AG09319 (cell line): Measurements from ENCODE around the gene ROBO1.

Experiments
- DNase-seq: peaks from one replicate; pipeline ENCODE4 v3.0.0-alpha.2; 2010; ENCODE audit warnings: low read depth; ENCODE audit errors: extremely low read depth
- CTCF ChIP-seq: IDR thresholded peaks from 2 replicates; pipeline ENCODE4 v1.5.1; 2011; ENCODE audit warnings: low read depth, mild to moderate bottlenecking, inconsistent platforms, low read length, moderate library complexity

ROBO1 gene

GRCh38 chr3:78985981-78986380 lies 781.8 kb downstream of the ROBO1 start:
- TF ChIP-seq CTCF, result no peak
- no peak for DNase-seq

GRCh38 chr3:78979028-78979427 lies 788.8 kb downstream of the ROBO1 start:
- no peak for DNase-seq
- no peak for TF ChIP-seq CTCF

GRCh38 chr3:78978037-78978436 lies 789.8 kb downstream of the ROBO1 start:
- DNase-seq, result no peak
- peak; percentile 36 for TF ChIP-seq CTCF

GRCh38 chr3:78977073-78977472 lies 790.7 kb downstream of the ROBO1 start:
- no peak for DNase-seq
- TF ChIP-seq CTCF, result no peak

GRCh38 chr3:78976200-78976599 lies 791.6 kb downstream of the ROBO1 start:
- no peak for TF ChIP-seq CTCF
- no peak for DNase-seq

GRCh38 chr3:78974181-78974790 lies 793.5 kb downstream of the ROBO1 start:
- TF ChIP-seq CTCF, result no peak
- DNase-seq, result no peak

- DNase-seq, result no peak
- no peak for TF ChIP-seq CTCF
Observed at GRCh38 chr3:78972617-78973301, 795.0 kb downstream of the ROBO1 start.
